HG03108 (cell line): ENCODE measurements around the gene LCMT1.
"Not testable (repeated sequence)": the region's sequence is repeated elsewhere in the genome, so short reads cannot be mapped to it uniquely, and the experiment has no call there.

Experiments
- ATAC-seq: cut with Tn5 transposase; IDR thresholded peaks from one replicate; pipeline ENCODE4 v1.9.1; 2021; ENCODE audit warnings: moderate library complexity; ENCODE audit not compliant: unreplicated experiment

LCMT1 gene

DNA sequence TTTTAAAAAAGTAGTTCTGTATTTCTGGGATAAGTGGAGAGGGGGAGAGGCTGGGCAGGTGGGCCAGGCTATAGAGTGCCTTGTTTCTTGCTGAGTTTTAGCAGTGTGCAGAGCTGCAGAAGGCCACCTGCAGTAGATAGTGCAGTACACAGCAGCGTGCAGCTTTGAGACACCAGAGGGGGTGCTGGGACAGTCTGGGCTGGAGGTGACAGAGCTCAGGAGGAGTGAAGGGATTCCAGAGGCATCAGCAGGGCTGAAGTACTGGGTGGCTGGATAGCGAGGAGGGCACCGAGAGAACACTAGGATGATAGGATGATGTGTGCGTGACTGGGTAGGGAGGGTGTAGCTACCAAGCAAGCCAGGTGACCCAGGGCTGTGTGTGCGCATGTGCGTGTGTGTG is 26.6 kb downstream of the LCMT1 start:
- ATAC-seq: no peak

DNA sequence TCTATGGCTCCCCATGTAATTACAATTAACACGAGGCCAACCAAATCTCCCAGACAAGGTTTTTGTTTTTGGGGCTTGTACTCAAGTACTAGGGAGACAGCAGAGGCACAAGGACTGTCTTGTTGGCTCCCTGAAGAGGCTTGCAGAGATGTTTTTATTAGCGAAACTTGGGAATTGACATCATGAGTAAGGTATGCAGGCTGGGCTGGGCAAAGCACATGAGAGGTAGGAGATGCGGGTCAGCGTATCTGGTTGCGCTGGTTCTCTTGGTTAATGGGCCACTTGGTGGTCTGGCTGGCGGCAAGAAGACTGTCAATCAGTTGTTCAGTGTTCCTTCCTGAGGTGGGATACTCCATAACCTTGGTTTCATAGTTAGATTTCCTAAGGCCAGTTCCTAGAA is 28.9 kb downstream of the LCMT1 start:
- no peak for ATAC-seq

DNA sequence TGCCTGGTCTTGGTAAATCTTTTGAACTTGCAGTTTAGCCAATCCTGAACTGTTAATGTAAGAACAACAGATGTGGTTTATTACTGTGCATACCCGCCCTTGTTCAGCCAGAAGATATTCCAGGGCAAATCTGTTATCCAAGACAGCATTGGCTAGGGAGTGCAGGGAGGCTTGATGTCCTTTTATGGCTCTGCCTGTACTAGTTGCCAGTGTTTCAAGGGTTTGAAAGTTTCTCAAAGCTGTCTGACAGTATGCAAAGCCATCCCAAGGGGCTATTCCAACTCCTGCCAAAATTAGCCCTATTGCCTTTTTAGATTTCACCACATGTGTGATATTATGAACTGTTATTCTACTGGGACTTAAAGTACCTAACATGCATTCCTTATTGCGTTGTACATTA is 30.1 kb downstream of the LCMT1 start:
- no peak for ATAC-seq

- ATAC-seq: no peak
Observed at GRCh38 chr16:25143928-25144327, 32.4 kb downstream of the LCMT1 start.

DNA sequence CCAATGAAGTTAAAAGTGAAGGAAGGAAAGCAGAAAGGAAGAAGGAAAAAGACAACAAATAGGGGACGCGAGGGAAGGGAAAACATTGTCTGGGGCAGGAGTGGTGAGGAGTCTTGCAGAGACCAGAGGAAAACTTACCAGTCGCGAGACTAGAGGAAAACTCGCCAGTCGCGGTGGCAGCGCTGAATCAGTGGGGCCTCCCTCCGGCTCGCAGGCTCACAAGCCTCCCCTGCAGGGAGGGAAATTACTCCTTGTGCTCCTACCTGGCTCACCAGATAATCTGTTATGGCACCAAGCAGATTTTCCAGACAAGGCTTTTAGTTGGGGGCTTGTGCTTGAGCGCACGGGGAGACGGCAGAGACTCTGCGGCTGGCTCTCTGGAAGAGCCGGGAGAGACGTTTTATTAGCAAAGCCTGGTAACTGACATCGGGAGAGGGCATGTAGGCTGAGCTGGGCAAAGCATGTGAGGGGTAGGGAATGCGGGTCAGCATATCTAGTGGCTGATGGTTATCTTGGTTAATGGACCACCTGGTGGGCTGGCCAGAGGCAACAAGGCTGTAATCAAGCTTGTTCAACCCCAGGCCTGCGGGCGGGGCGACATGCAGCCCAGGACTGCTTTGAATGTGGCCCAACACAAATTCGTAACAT is 37.1 kb downstream of the LCMT1 start:
- ATAC-seq: no peak

- no peak for ATAC-seq
Observed at GRCh38 chr16:25151996-25152395, 40.5 kb downstream of the LCMT1 start.

- ATAC-seq: no peak
Observed at GRCh38 chr16:25155553-25156460, 44.3 kb downstream of the LCMT1 start.

- no peak for ATAC-seq
Observed at GRCh38 chr16:25157271-25157875, 45.8 kb downstream of the LCMT1 start.

GRCh38 chr16:25158401-25158800 is 46.9 kb downstream of the LCMT1 start:
- no peak for ATAC-seq

GRCh38 chr16:25161753-25162367 is 50.3 kb downstream of the LCMT1 start:
- ATAC-seq: no peak

DNA sequence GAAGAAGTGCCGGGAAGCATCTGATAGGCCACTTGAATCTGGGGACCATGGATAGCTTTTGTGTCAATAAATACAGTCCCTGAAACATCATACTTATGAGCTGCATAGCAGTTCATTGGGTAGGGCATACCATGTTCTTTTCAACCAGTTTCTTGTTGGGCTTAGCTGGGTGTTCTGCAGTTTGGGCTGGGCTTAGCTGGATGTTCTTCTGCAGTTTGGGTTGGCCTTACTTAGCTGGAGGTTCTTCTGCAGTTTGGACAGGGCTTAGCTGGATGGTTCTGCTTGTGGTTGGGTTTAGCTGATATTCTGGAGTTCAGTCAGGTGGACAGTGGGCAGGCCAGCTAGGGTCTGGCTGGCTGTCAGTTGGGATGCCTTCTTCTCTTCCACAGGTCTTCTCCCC is 52.1 kb downstream of the LCMT1 start:
- ATAC-seq: no peak

- no peak for ATAC-seq
Observed at GRCh38 chr16:25165284-25165683, 53.7 kb downstream of the LCMT1 start.

GRCh38 chr16:25167920-25168319 is 56.4 kb downstream of the LCMT1 start:
- ATAC-seq: not testable (repeated sequence)

GRCh38 chr16:25171390-25171789 is 59.8 kb downstream of the LCMT1 start:
- no peak for ATAC-seq

DNA sequence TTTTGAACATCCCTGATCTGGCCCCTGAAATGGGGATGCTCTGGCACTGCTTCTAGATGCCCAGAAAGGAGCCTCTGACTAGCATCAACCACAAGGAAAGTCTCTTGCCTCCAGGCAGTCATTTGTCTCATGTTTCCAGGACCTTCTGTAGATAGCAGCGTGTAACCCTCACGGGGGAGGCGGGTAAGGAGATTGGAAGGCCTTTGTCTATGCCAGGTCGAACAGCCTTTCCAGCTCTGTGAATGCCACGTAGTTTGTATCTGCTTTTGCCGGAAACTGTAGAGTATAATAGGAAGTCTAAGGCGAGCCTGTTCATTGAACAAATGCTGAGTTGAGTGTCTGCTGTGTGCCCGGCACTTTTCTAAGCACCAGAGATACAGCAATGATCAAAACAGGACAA is 61.3 kb downstream of the LCMT1 start:
- no peak for ATAC-seq

- no peak for ATAC-seq
Observed at GRCh38 chr16:25174285-25174684, 62.7 kb downstream of the LCMT1 start.

GRCh38 chr16:25176136-25176535 is 64.6 kb downstream of the LCMT1 start:
- ATAC-seq: no peak

DNA sequence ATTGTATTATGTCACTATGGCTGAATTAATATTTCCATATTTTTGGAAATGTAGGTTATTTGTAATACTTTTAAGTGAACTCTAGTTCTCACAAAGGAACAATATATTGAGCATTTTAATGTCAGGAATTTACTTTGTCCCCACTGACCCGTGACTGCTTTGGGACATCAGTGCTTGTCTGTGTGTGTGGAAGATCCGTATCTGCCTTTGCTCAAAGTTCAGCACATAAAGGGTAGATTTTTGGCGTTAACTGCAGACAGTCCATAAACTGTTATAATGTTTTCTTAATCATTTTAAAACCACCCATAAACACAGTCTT is 65.9 kb downstream of the LCMT1 start:
- ATAC-seq: no peak

GRCh38 chr16:25177831-25178688 is 66.5 kb downstream of the LCMT1 start:
- ATAC-seq: no peak

- not testable (repeated sequence) for ATAC-seq
Observed at GRCh38 chr16:25181236-25181635, 69.7 kb downstream of the LCMT1 start.

- no peak for ATAC-seq
Observed at GRCh38 chr16:25184771-25185170, 73.2 kb downstream of the LCMT1 start.
